ENCODE data around the gene KIF1B. TPM values are rescaled to one million over a fixed set of nuclear protein-coding genes. Genes with fewer than 3 reads are reported as not detected.
A peak's percentile ranks its signal among the peaks of the same experiment; 100 is the strongest.

Gene KIF1B
- total and polyA plus RNA-seq, 10 of the 15 experiments (the other 5 are each of a cell fraction or from before 2014, with no cell fraction given), result 2.1 to 16.5 (median 8.7) TPM

- TF ChIP-seq CREB1 (IDR thresholded peaks at IDR 0.05; ENCODE audit: low read depth) (peak; percentile 88), BMI1 (IDR thresholded peaks at IDR 0.05; ENCODE audit: borderline replicate concordance) (no peak), RELB (IDR thresholded peaks at IDR 0.05; ENCODE audit: low read depth) (peak; percentile 41), ZNF274 (IDR thresholded peaks at IDR 0.05; ENCODE audit: insufficient read depth, insufficient read length) (no peak), MEF2A (IDR thresholded peaks at IDR 0.05; ENCODE audit: insufficient read depth, low read depth, low read length) (no peak), RAD21 (IDR thresholded peaks at IDR 0.05; ENCODE audit: insufficient read depth, low read depth, low read length) (peak; percentile 65), PAX5 (IDR thresholded peaks at IDR 0.05; ENCODE audit: borderline replicate concordance, low read depth, low read length) (peak; percentile 55), MTA3 (IDR thresholded peaks at IDR 0.05; ENCODE audit: borderline replicate concordance, low read length) (no peak), BRCA1 (IDR thresholded peaks at IDR 0.05; ENCODE audit: low read depth, low read length) (no peak), EED (IDR thresholded peaks at IDR 0.05; ENCODE audit: low read depth) (peak; percentile 81), HDGF (IDR thresholded peaks at IDR 0.05) (no peak), NFYA (IDR thresholded peaks at IDR 0.05; ENCODE audit: borderline replicate concordance, low read depth, low read length) (peak; percentile 54; the same call in 1 of the 2 replicates), CTCF (IDR thresholded peaks at IDR 0.05 in 2 of 3, conservative IDR thresholded peaks at IDR 0.05 in 1 of 3; ENCODE audit: control insufficient read depth in 2 of 3, extremely low read depth in 1 of 3, insufficient read depth in 1 of 3, low read depth in 3 of 3, low read length in 3 of 3) (peak; percentile 89 to 95 (median 95); a peak in 5 of 6 replicates), POLR2A (IDR thresholded peaks at IDR 0.05; ENCODE audit: low read depth, low read length) (peak; percentile 85), ZBED1 (IDR thresholded peaks at IDR 0.05; ENCODE audit: borderline replicate concordance) (no peak), SMC3 (IDR thresholded peaks at IDR 0.05; ENCODE audit: borderline replicate concordance, low read length) (peak; percentile 61; the same call in 1 of the 2 replicates), RAD51 (IDR thresholded peaks at IDR 0.05) (no peak), ZNF592 (IDR thresholded peaks at IDR 0.05) (no peak), MYB (IDR thresholded peaks at IDR 0.05; ENCODE audit: borderline replicate concordance, low read depth, low read length) (no peak), POLR2AphosphoS5 (IDR thresholded peaks at IDR 0.05; ENCODE audit: low read length) (peak; percentile 63; the same call in 1 of the 2 replicates), PKNOX1 (IDR thresholded peaks at IDR 0.05) (peak; percentile 99), PML (IDR thresholded peaks at IDR 0.05; ENCODE audit: low read length) (no peak)
These were observed at the start of gene KIF1B (continued) for GRCh38 chr1:10209905-10210810.
